H1 (cell line): ENCODE measurements around the gene TEX36. TPM values are rescaled to one million over a fixed set of nuclear protein-coding genes. Genes with fewer than 3 reads are reported as not detected.

Source experiments
- GTF2F1 ChIP-seq: IDR thresholded peaks from 2 replicates; pipeline ENCODE4 v1.6.1; 2012; ENCODE audit warnings: low read depth, low read length, improper control_type of control experiment, borderline replicate concordance
- JUND ChIP-seq: IDR thresholded peaks from 2 replicates; pipeline ENCODE4 v1.6.1; 2011; ENCODE audit warnings: mild to moderate bottlenecking, improper control_type of control experiment, low read length
- POLR2A ChIP-seq, 2 experiments: IDR thresholded peaks; 1 replicate in 1 of 2; 2 replicates in 1 of 2; pipeline ENCODE4 v1.6.1; 2011; ENCODE audit warnings: low read depth in 2 of 2, low read length in 2 of 2, mild to moderate bottlenecking in 2 of 2; ENCODE audit errors: control extremely low read depth in 1 of 2
- POU5F1 ChIP-seq: IDR thresholded peaks from 2 replicates; pipeline ENCODE4 v1.6.1; 2011; ENCODE audit warnings: low read depth, mild to moderate bottlenecking, low read length, moderate library complexity
- RAD21 ChIP-seq, 2 experiments: IDR thresholded peaks in 1 of 2; conservative IDR thresholded peaks in 1 of 2; 2 replicates each; pipeline ENCODE4 v1.6.1; 2011; ENCODE audit warnings: low read depth in 2 of 2, low read length in 2 of 2, improper control_type of control experiment in 1 of 2, inconsistent platforms in 1 of 2, mild to moderate bottlenecking in 1 of 2, moderate library complexity in 1 of 2
- RFX5 ChIP-seq: IDR thresholded peaks from 2 replicates; pipeline ENCODE4 v1.6.1; 2011; ENCODE audit warnings: low read depth, low read length, improper control_type of control experiment, borderline replicate concordance
- SP4 ChIP-seq: IDR thresholded peaks from 2 replicates; pipeline ENCODE4 v1.6.1; 2012; ENCODE audit warnings: low read length, inconsistent platforms
- TAF7 ChIP-seq: optimal IDR thresholded peaks from 2 replicates; pipeline ENCODE3; 2011; ENCODE audit warnings: low read depth, mild to moderate bottlenecking, inconsistent platforms, low read length, moderate library complexity, borderline replicate concordance
- TBP ChIP-seq: IDR thresholded peaks from 2 replicates; pipeline ENCODE4 v1.6.1; 2011; ENCODE audit warnings: low read depth, low read length, improper control_type of control experiment
- TEAD4 ChIP-seq: IDR thresholded peaks from 2 replicates; pipeline ENCODE4 v1.6.1; 2012; ENCODE audit warnings: low read depth, low read length, inconsistent platforms, mixed read lengths
- polyA plus RNA-seq, 7 experiments: library from polyadenylated mRNA; depleted of rRNA in 3 of 7; stranded (reverse) in 5 of 7; unstranded in 2 of 7; fragments of >200 nt in 5 of 7; fragments of 200-250 nt in 2 of 7; gene quantifications; 1 replicate in 5 of 7; 2 replicates in 1 of 7; 4 replicates in 1 of 7; pipeline versions ENCODE4 v1.2.1 to v1.2.3, GENCODE V29; 2011 to 2013; ENCODE audit warnings: missing spikeins in 2 of 7, mixed read lengths in 2 of 7
- total RNA-seq: library from RNA; stranded (reverse); fragmentation: NEBNext Ultra II Directional; extraction: Animal tissue kit (Norgen Biotek cat#: 25700); gene quantifications from 2 replicates; pipeline ENCODE4 v1.2.1, GENCODE V29; 2021
- TF ChIP-seq, protein P1 (sequence below): fragments of 300-600 bp; sonication (generic); IDR thresholded peaks from 2 replicates; pipeline ENCODE4 v1.7.1; 2012; ENCODE audit warnings: low read length, moderate library complexity, mild to moderate bottlenecking, inconsistent platforms; ENCODE audit not compliant: insufficient replicate concordance

Gene TEX36
- total and polyA plus RNA-seq, 2 of the 8 experiments (the other 6 are each of a cell fraction or from before 2014, with no cell fraction given) = not detected

DNA sequence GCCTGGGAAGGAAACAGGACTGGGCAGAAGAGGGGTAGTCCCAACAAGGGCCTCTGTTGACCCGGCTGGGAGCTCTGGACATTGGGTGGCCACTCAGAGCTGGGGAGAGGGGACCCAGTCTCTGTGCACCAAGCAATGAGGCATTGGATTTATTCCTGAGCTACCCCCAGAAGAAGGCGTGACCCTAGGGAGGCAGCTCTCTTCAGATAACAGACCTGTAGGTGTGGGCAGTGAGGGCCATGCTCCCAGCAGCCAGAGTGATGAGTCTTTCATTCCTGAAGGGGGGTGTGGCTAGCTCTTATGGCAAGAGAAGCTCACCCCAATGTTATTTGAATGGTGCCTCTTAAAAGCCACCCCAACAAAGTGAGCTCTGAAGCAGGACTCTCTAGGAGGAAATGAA lies 20.4 kb downstream of the TEX36 start (continued):
- TF ChIP-seq, protein P1, sequence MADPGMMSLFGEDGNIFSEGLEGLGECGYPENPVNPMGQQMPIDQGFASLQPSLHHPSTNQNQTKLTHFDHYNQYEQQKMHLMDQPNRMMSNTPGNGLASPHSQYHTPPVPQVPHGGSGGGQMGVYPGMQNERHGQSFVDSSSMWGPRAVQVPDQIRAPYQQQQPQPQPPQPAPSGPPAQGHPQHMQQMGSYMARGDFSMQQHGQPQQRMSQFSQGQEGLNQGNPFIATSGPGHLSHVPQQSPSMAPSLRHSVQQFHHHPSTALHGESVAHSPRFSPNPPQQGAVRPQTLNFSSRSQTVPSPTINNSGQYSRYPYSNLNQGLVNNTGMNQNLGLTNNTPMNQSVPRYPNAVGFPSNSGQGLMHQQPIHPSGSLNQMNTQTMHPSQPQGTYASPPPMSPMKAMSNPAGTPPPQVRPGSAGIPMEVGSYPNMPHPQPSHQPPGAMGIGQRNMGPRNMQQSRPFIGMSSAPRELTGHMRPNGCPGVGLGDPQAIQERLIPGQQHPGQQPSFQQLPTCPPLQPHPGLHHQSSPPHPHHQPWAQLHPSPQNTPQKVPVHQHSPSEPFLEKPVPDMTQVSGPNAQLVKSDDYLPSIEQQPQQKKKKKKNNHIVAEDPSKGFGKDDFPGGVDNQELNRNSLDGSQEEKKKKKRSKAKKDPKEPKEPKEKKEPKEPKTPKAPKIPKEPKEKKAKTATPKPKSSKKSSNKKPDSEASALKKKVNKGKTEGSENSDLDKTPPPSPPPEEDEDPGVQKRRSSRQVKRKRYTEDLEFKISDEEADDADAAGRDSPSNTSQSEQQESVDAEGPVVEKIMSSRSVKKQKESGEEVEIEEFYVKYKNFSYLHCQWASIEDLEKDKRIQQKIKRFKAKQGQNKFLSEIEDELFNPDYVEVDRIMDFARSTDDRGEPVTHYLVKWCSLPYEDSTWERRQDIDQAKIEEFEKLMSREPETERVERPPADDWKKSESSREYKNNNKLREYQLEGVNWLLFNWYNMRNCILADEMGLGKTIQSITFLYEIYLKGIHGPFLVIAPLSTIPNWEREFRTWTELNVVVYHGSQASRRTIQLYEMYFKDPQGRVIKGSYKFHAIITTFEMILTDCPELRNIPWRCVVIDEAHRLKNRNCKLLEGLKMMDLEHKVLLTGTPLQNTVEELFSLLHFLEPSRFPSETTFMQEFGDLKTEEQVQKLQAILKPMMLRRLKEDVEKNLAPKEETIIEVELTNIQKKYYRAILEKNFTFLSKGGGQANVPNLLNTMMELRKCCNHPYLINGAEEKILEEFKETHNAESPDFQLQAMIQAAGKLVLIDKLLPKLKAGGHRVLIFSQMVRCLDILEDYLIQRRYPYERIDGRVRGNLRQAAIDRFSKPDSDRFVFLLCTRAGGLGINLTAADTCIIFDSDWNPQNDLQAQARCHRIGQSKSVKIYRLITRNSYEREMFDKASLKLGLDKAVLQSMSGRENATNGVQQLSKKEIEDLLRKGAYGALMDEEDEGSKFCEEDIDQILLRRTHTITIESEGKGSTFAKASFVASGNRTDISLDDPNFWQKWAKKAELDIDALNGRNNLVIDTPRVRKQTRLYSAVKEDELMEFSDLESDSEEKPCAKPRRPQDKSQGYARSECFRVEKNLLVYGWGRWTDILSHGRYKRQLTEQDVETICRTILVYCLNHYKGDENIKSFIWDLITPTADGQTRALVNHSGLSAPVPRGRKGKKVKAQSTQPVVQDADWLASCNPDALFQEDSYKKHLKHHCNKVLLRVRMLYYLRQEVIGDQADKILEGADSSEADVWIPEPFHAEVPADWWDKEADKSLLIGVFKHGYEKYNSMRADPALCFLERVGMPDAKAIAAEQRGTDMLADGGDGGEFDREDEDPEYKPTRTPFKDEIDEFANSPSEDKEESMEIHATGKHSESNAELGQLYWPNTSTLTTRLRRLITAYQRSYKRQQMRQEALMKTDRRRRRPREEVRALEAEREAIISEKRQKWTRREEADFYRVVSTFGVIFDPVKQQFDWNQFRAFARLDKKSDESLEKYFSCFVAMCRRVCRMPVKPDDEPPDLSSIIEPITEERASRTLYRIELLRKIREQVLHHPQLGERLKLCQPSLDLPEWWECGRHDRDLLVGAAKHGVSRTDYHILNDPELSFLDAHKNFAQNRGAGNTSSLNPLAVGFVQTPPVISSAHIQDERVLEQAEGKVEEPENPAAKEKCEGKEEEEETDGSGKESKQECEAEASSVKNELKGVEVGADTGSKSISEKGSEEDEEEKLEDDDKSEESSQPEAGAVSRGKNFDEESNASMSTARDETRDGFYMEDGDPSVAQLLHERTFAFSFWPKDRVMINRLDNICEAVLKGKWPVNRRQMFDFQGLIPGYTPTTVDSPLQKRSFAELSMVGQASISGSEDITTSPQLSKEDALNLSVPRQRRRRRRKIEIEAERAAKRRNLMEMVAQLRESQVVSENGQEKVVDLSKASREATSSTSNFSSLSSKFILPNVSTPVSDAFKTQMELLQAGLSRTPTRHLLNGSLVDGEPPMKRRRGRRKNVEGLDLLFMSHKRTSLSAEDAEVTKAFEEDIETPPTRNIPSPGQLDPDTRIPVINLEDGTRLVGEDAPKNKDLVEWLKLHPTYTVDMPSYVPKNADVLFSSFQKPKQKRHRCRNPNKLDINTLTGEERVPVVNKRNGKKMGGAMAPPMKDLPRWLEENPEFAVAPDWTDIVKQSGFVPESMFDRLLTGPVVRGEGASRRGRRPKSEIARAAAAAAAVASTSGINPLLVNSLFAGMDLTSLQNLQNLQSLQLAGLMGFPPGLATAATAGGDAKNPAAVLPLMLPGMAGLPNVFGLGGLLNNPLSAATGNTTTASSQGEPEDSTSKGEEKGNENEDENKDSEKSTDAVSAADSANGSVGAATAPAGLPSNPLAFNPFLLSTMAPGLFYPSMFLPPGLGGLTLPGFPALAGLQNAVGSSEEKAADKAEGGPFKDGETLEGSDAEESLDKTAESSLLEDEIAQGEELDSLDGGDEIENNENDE = no peak
- TF ChIP-seq JUND = no peak
- TF ChIP-seq POLR2A (IDR thresholded peaks at IDR 0.05; ENCODE audit: control extremely low read depth in 1 of 2, low read depth in 2 of 2, low read length in 2 of 2) = no peak
- no peak for TF ChIP-seq TAF7
- no peak for TF ChIP-seq RFX5
- TF ChIP-seq SP4 = no peak
- TF ChIP-seq TEAD4 = no peak
- no peak for TF ChIP-seq POU5F1
- TF ChIP-seq TBP = no peak
- TF ChIP-seq GTF2F1 = no peak
- TF ChIP-seq RAD21 (IDR thresholded peaks at IDR 0.05 in 1 of 2, conservative IDR thresholded peaks at IDR 0.05 in 1 of 2; ENCODE audit: low read depth in 2 of 2, low read length in 2 of 2) = no peak
